Adipocyte (in vitro differentiated cells): Measurements from ENCODE around the gene NCR3LG1.

ENCODE experiments used
- DNase-seq: peaks from one replicate; pipeline ENCODE4 v3.0.0-alpha.2; 2015; ENCODE audit warnings: low read depth
- H3K27me3 ChIP-seq: replicated peaks from 2 replicates; pipeline ENCODE4 v1.7.0; 2013; ENCODE audit warnings: mild to moderate bottlenecking, low read length, moderate library complexity; ENCODE audit not compliant: control insufficient read depth, insufficient read depth
- H3K36me3 ChIP-seq: 2 replicates; pipeline ENCODE4 v1.7.0; 2013; ENCODE audit warnings: low read length, mild to moderate bottlenecking, moderate library complexity; ENCODE audit not compliant: control insufficient read depth, insufficient read depth, severe bottlenecking
- H3K4me1 ChIP-seq: 2 replicates; pipeline ENCODE4 v1.7.0; 2013; ENCODE audit warnings: mild to moderate bottlenecking, low read length, moderate library complexity; ENCODE audit not compliant: control insufficient read depth, insufficient read depth
- H3K4me3 ChIP-seq: 2 replicates; pipeline ENCODE4 v1.7.0; 2013; ENCODE audit warnings: mild to moderate bottlenecking, low read length, moderate library complexity
- H3K9ac ChIP-seq: 2 replicates; pipeline ENCODE4 v1.7.0; 2013; ENCODE audit warnings: mild to moderate bottlenecking, low read length, moderate library complexity
- H3K9me3 ChIP-seq: 2 replicates; pipeline ENCODE4 v1.7.0; 2013; ENCODE audit warnings: mild to moderate bottlenecking, low read length, moderate library complexity; ENCODE audit not compliant: control insufficient read depth

Gene NCR3LG1

GRCh38 chr11:17376493-17376892 is 24.9 kb downstream of the NCR3LG1 start:
- peaks cover 4% of the 10 kb centered on the region for H3K4me1 ChIP-seq
- H3K9me3 ChIP-seq: peaks cover 26% of the 10 kb centered on the region
- H3K27me3 ChIP-seq: no peaks in the 10 kb centered on the region
- no peak overlapping the region for H3K4me3 ChIP-seq
- no peak overlapping the region for H3K9ac ChIP-seq
- H3K36me3 ChIP-seq: peaks cover 68% of the 10 kb centered on the region
- DNase-seq: no peak

- Histone ChIP-seq H3K4me1 (peaks cover 14% of the 10 kb centered on the region), H3K4me3 (no peak overlapping the region), H3K36me3 (peaks cover 47% of the 10 kb centered on the region), H3K9ac (no peak overlapping the region), H3K27me3 (no peaks in the 10 kb centered on the region), H3K9me3 (peaks cover 4% of the 10 kb centered on the region)
- no peak for DNase-seq
These were observed 27.1 kb downstream of the NCR3LG1 start for GRCh38 chr11:17378655-17379054.

GRCh38 chr11:17379383-17380180 is 28.0 kb downstream of the NCR3LG1 start:
- Histone ChIP-seq H3K4me1 (peaks cover 14% of the 10 kb centered on the region), H3K9me3 (no peaks in the 10 kb centered on the region), H3K9ac (no peak overlapping the region), H3K27me3 (no peaks in the 10 kb centered on the region), H3K4me3 (no peak overlapping the region), H3K36me3 (peaks cover 38% of the 10 kb centered on the region)
- no peak for DNase-seq

GRCh38 chr11:17381156-17381555 is 29.6 kb downstream of the NCR3LG1 start:
- Histone ChIP-seq H3K4me3 (no peak overlapping the region), H3K9ac (no peak overlapping the region), H3K36me3 (peaks cover 24% of the 10 kb centered on the region), H3K4me1 (peaks cover 14% of the 10 kb centered on the region), H3K9me3 (no peaks in the 10 kb centered on the region), H3K27me3 (peaks cover 6% of the 10 kb centered on the region)
- DNase-seq: no peak

GRCh38 chr11:17382046-17382728 is 30.6 kb downstream of the NCR3LG1 start:
- H3K9ac ChIP-seq: no peak overlapping the region
- no peaks in the 10 kb centered on the region for H3K9me3 ChIP-seq
- peaks cover 15% of the 10 kb centered on the region for H3K36me3 ChIP-seq
- H3K4me1 ChIP-seq: peaks cover 14% of the 10 kb centered on the region
- H3K4me3 ChIP-seq: no peak overlapping the region
- no peak for DNase-seq
- H3K27me3 ChIP-seq: peaks cover 6% of the 10 kb centered on the region

GRCh38 chr11:17383461-17383860 is 31.9 kb downstream of the NCR3LG1 start:
- Histone ChIP-seq H3K27me3 (peaks cover 15% of the 10 kb centered on the region), H3K9me3 (no peaks in the 10 kb centered on the region), H3K36me3 (peaks cover 8% of the 10 kb centered on the region), H3K4me3 (no peak overlapping the region), H3K4me1 (peaks cover 14% of the 10 kb centered on the region), H3K9ac (no peak overlapping the region)
- DNase-seq: no peak

GRCh38 chr11:17384002-17384511 is 32.5 kb downstream of the NCR3LG1 start:
- Histone ChIP-seq H3K4me3 (no peak overlapping the region), H3K4me1 (peaks cover 14% of the 10 kb centered on the region), H3K36me3 (peaks cover 4% of the 10 kb centered on the region), H3K9me3 (no peaks in the 10 kb centered on the region), H3K9ac (peak overlapping the region; percentile 8), H3K27me3 (peaks cover 15% of the 10 kb centered on the region)
- DNase-seq: peak; percentile 91

- peaks cover 26% of the 10 kb centered on the region for H3K27me3 ChIP-seq
- H3K9me3 ChIP-seq: no peaks in the 10 kb centered on the region
- no peaks in the 10 kb centered on the region for H3K36me3 ChIP-seq
- no peak for DNase-seq
- no peak overlapping the region for H3K9ac ChIP-seq
- H3K4me1 ChIP-seq: peaks cover 14% of the 10 kb centered on the region
- H3K4me3 ChIP-seq: no peak overlapping the region
These were observed 33.9 kb downstream of the NCR3LG1 start for GRCh38 chr11:17385492-17385891.

GRCh38 chr11:17385926-17386325 is 34.3 kb downstream of the NCR3LG1 start:
- H3K9ac ChIP-seq: no peak overlapping the region
- no peaks in the 10 kb centered on the region for H3K36me3 ChIP-seq
- peaks cover 31% of the 10 kb centered on the region for H3K27me3 ChIP-seq
- H3K4me3 ChIP-seq: no peak overlapping the region
- peaks cover 14% of the 10 kb centered on the region for H3K4me1 ChIP-seq
- DNase-seq: no peak
- no peaks in the 10 kb centered on the region for H3K9me3 ChIP-seq

- H3K4me1 ChIP-seq: peaks cover 11% of the 10 kb centered on the region
- no peaks in the 10 kb centered on the region for H3K36me3 ChIP-seq
- peak; percentile 57 for DNase-seq
- no peak overlapping the region for H3K9ac ChIP-seq
- no peak overlapping the region for H3K4me3 ChIP-seq
- H3K9me3 ChIP-seq: no peaks in the 10 kb centered on the region
- peaks cover 32% of the 10 kb centered on the region for H3K27me3 ChIP-seq
These were observed 34.9 kb downstream of the NCR3LG1 start for GRCh38 chr11:17386331-17387084.

GRCh38 chr11:17387254-17387653 is 35.7 kb downstream of the NCR3LG1 start:
- Histone ChIP-seq H3K9ac (no peak overlapping the region), H3K4me3 (no peak overlapping the region), H3K27me3 (peaks cover 35% of the 10 kb centered on the region), H3K4me1 (peaks cover 7% of the 10 kb centered on the region), H3K36me3 (no peaks in the 10 kb centered on the region), H3K9me3 (no peaks in the 10 kb centered on the region)
- DNase-seq: no peak
